Panc1 (cell line): ENCODE results near the gene CMTM3.

Experiments
- CTCF ChIP-seq: fragments of 450-650 bp; IDR thresholded peaks from 2 replicates; pipeline ENCODE4 v1.5.1; 2017; ENCODE audit warnings: mild to moderate bottlenecking
- REST ChIP-seq, 2 experiments: IDR thresholded peaks; 2 replicates each; pipeline ENCODE4 v1.6.1; 2011 to 2012; ENCODE audit warnings: low read depth in 2 of 2, control low read depth in 1 of 2, low read length in 1 of 2, mild to moderate bottlenecking in 1 of 2, moderate library complexity in 1 of 2; ENCODE audit not compliant: insufficient read depth in 1 of 2
- TCF7L2 ChIP-seq: IDR thresholded peaks from 2 replicates; pipeline ENCODE4 v1.6.1; 2011; ENCODE audit warnings: mild to moderate bottlenecking, low read depth, low read length, inconsistent platforms

GRCh38 chr16:66650707-66651473, 46.4 kb downstream of the CMTM3 start:
- TF ChIP-seq CTCF (peak; percentile 93), TCF7L2 (no peak), REST (IDR thresholded peaks at IDR 0.05; ENCODE audit: insufficient read depth in 1 of 2, low read depth in 2 of 2, low read length in 1 of 2) (no peak)
